GM15510 (cell line): ENCODE results near the gene FAM163B.

Experiments
- POLR2A ChIP-seq: IDR thresholded peaks from 3 replicates; pipeline ENCODE4 v1.6.1; 2011; ENCODE audit warnings: borderline replicate concordance; ENCODE audit not compliant: insufficient read length; ENCODE audit errors: extremely low read depth

FAM163B gene

DNA sequence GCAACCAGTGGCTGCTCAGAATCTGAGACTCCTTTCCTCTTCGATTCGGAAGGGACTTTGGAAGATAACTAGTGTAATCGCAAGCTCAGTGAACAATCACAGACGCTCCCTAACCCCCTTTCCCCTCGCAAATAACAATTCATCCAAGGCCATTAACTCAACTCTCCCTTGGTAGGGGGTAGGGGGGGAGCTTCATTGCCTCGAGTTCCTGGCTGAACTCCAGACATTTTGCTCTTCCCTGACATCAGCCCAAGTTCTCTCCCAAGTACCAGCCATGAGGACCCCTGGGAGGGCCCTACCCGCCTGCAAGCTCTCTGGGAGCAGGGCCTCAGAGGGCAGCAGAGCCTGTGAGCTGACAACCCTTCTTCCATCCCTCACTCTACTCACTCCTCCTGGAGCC lies 8.4 kb downstream of the FAM163B start:
- TF ChIP-seq POLR2A, result no peak

DNA sequence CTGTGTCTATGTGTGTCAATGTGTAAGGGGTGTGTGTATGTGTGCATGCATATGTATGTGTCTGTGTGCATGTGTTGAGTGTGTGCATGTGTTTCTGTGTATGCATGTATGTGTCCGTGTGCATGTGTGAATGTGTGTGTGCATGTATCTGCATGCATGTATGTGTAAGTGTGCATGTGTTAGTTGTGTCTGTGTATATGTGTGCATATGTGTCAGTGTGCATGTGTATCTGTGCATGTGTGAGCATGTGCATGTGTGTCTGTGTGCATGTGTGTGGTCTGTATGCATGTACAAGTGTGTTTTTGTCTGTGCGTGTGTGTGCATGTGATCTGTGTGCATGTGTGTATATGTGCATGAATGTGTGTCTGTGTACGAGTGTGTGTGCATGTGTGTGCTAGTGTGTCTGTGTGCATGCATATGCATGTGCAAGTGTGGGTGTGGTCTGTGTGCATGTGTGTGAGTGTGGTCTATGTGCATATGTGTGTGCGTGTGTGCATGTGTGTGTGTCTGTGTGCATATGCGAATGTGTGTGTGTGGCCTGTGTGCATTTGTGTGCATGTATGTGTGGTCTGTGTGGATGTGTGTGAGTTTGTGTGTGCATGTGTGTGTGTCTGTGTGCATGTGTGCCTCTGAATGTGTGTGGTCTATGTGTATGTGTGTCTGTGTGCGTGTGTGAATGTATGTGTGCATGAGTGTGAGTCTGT lies 9.6 kb downstream of the FAM163B start:
- TF ChIP-seq POLR2A, result no peak

DNA sequence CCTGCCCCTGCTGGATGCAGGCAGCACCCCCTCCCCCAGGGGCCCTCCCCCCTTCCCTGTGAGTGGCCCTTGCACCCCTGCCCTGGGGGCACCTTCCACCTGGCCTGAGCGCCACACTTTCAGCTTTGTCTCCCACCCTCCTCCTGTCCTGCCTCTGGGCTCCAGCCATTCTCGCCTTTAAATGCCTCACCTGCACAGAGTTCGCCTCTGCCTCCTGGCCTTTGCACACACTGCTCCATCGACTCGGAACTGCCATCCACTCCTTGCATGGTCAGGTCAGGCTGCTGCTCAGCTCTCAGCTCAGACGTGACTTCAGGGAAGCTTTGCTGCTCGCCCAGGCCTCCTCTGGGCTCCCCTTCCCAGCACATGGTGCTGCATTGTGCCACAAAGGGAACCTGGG lies 10.2 kb downstream of the FAM163B start:
- no peak for TF ChIP-seq POLR2A

DNA sequence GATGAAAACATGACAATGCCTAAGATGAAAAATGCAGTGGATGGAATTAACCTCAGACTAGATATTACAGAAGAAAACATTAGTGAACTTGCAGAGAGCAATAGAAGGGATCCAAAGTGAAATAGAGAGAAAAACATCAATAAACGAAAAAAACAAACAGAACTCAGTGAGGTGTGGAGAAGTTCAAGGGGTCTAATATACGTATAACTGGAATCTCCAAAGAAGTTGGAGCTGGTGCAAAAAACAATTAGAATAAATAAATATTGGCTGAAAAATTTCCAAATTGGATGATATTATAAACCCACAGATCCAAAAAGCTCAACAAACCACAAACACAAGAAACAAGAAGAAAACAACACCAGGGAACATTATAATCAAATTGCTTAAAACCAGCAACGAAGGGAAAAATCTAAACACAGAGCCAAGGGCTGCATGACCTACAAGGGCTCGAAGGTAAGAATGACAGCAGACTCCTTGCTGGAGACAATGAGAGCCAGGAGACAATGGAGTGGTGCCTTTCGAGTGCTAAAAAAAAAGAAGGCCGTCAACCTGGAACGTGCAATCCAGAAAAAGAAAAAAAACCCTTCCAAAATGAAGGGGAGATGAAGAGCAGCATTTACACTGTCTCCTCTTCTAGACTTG lies 11.8 kb downstream of the FAM163B start:
- TF ChIP-seq POLR2A, result no peak

DNA sequence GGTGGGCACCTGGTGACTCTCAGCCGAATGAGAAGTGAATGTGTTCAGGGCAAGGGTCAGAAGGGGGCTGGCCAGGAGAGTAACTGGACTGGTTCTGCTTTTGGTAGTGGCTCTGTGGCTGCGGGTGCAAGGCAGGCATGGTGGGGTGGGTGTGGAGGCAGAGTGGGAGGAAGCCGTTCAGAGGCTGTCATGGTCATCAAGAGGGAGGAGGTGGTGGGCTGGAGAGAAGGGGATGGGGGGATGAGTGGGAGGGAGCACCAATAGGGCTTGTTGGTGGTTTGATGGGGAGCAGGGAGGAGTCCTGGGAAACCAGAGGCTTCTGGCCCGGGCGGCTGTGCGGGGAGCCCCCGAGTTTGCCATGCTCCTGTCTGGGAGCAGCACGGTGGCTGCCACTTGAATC lies 13.3 kb downstream of the FAM163B start:
- no peak for TF ChIP-seq POLR2A

DNA sequence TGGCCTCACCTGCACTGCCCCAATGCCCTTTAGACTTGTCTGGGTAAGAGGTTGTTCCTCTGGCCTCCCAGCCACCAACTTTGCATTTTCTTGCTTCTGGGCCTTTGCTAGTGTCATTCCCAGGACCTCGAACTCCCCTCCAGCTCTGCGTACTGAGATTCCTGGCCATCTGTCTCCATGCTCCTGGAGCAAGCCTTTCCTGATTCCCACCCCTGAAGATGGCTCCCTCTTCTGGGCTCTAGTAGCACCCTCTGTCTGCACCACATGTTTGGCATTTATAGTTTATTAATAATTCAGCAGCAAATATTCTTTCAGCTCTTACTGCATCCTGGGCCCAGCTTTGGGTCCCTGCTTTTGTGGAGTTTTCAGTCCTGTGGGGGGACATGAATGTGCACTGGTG lies 14.9 kb downstream of the FAM163B start:
- TF ChIP-seq POLR2A, result no peak

DNA sequence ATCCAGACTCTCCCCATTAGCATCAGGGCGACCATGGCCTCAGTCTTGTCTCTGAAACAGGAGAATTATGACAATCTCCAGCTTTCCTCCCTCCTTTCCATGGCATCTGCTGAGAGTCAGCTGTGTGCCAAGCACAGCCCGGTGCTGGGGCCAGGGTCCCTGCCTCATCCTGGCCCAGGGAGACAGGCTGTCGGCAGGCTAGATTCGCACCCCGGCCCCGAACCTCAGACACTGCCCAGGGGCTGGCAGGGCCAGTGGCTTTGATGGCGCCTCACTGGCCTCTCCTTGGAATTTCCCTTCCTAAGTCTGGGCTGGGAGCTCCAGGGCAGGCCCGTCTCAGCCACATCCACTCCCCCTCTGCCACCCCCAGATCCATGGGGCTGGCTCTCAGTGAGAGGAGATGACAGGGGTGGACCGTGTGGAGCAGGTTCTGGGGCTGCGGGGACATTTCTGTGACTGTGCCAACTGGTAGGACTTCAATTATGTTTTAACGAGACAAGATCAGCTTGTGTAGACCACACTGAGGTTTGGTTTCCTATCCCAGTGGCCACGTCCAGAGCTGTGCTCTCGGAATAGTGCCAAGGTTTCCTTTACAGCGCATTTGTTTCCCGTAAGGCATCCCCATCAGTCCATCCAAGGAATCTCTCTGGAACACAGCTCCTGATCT lies 15.5 kb downstream of the FAM163B start:
- TF ChIP-seq POLR2A, result no peak

DNA sequence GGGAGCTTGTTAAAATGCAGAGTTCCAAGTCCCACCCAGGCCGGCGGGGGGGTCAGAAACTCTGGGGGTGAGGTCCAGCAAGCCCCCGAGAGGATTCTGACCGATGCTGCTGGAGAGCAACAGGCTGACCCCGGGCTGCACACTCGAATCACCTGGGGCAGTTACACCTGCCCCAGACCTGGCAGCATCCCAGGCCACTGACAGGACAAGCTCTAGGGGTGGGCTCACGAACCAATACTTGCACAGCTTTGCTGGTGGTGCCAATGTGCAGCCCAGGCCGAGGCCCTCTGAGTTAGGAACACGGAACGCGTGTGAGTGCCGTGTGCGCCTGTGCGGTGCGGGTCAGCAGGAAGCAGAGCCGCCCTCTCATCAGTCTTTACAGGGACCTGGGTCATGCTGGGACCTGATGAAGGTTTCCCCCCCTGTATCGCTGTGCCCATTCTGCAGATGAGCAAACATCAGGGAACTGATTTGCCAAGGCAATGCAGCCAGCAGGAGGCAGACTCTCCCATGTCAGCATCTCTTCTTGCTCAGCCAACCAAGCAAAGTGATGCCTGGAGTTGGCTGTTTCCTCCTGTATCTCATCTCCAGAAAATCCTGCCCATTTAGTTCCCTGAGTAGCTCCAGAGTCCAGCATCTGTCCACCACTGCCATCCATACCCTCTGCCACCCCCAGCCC lies 16.3 kb downstream of the FAM163B start:
- no peak for TF ChIP-seq POLR2A

DNA sequence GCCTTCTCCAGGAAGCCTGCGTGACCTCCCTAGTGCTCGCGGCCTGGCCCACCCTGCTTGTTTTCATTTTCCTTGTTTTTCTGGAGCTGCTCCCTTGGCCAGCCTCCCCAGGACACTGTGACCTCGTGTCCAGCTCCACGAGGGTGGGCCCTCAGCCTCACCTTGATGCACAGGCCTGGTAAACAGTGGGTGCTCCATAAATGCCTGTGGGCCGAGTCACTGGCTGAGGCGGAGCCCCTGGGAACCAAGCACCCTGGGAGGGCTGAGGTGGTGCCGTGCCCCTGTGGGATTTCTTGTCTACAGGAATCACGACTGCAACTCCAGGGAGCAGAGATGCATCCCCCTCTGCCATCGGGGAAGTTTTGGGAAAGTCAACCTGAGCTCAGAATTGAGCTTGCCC lies 17.2 kb downstream of the FAM163B start:
- no peak for TF ChIP-seq POLR2A

DNA sequence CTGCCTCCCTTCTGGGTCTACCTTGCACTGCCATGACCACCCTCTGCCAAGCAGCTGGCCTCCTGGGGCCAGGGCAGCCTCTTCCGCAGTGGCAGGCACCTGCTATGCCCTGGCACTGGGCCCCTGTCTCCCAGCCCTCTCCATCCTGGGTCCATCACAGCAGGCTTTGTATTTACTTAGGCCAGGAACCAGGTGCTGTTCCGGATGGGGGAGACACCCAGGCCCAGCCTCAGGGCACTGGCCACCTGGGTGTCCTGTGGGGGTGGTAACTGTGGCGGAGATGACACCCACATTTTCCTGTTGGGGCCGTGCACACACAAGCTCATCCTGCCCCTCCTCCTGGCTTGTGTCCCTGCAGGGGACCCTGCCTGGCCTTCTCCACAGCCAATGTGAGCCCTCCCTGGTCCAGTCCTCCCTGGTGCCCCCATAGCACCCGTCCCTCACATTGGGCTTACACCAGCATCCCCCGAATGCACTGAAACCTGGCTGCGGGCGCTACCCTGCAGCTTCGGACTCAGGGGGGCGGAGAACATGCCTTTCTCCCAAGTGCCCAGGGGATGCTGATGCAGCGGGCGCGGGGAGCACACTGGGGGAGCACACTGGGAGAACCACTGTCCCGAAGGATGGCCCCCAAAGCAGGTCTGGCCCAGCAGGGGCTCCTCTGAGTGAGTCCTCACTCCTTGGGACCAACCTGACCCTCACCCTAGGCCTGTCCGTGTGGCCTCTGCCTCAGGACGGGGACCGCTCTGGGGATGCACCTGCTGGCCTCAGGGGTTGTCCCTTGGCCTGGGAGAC lies 17.9 kb downstream of the FAM163B start:
- TF ChIP-seq POLR2A, result no peak

DNA sequence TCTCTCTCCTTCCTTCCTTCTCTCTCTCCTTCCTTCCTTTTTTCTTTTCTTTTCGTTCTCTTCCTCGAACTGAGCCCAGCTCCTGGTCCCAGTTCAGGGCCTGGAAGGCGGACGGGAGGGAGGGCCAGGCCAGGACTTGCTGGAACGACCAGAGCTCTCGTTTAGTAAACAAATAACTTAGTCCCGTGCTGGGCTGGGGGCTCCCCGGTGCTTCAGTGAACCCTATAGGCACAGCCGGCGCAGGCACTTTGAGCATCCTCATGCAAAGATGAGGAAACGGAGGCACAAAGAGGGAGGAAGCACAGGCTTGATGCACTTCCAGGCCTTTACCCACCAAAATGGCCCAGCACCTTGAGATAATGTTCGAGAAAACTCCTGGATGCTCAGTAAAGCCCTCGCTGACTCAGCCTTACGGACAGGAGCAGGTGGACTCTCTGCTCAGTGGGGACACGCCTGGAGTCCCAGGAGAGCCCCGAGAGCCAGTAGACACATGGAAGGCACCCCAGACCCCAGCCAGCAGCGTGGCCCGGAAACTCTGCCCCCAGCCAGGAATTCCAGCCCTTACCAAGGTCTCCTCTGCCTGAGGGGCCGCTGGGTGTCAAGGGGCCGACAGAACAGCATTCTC lies 18.8 kb downstream of the FAM163B start:
- no peak for TF ChIP-seq POLR2A

DNA sequence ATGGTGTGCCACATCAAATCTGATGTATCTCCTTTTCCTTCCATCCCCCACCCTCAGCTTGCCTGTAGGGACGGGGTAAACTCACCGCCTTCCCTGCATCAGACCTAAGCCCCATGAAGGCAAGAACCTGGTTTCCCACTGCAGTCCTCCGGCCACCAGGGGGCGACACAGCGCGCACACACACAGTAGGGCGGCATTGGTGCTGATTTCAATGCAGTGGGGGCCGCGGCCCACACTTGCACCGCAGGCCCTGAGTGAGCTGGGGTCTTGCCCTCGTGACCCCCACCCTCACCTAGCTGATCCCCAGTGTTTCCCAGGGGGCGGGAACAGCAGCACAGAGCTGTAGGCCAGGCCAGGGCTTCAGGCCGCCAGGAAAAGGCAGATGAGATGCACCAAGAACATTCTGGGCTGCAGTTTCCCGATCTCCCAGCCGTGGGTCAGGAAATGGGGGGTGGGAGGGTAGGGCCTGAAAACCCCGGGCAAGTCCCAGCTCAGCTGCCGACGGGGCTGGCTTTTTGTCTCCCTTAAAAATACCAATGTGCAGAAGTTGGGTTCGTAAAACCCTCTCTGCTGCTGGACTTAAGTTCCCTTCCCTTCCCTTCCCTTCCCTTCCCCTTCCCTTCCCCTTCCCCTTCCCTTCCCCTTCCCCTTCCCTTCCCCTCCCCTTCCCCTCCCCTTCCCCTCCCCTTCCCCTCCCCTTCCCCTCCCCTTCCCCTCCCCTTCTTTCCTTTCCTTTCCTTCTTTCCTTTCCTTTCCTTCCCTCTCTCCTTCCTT lies 19.5 kb downstream of the FAM163B start:
- TF ChIP-seq POLR2A, result no peak

DNA sequence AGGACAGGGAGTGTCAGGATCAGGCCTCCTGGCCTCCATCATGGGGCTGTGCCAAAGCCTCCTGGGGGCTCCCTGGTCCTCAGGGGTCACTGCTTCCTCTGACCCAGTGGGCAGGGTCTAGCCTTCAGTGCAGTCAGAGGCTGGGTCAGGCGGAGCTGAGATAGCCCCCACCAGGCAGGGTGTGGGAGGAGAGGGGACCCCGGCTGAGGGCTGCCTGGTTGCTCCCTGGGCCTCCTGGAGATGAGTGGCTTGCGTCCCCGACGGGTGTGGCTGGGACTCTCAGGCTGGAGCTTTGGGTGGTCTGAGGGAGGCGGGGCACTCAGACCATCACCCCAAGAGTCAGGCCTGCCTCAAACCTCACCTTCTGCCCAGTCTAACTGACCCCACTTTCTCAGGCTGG lies 21.7 kb downstream of the FAM163B start:
- TF ChIP-seq POLR2A, result no peak
